KOPT-K1 (cell line): ENCODE results near the gene PHKA2.
A peak's percentile ranks its signal among the peaks of the same experiment; 100 is the strongest.

Experiments
- H3K27ac ChIP-seq: fragments of 200-600 bp; sonication (generic); 2 replicates; pipeline ENCODE4 v1.5.1; 2016; ENCODE audit warnings: antibody characterized with exemption, mild to moderate bottlenecking, low read depth, low read length; ENCODE audit not compliant: poor library complexity, severe bottlenecking
- H3K36me3 ChIP-seq: fragments of 200-600 bp; sonication (generic); 2 replicates; pipeline ENCODE4 v1.5.1; 2017; ENCODE audit warnings: antibody characterized with exemption, mild to moderate bottlenecking, low read length, moderate library complexity; ENCODE audit not compliant: insufficient read depth
- H3K9me3 ChIP-seq: fragments of 200-600 bp; sonication (generic); 2 replicates; pipeline ENCODE4 v1.5.1; 2017; ENCODE audit warnings: antibody characterized with exemption, low read length, mild to moderate bottlenecking; ENCODE audit not compliant: insufficient read depth, poor library complexity, severe bottlenecking

Gene PHKA2

GRCh38 chrX:18895189-18895951 lies 88.5 kb downstream of the PHKA2 start:
- Histone ChIP-seq H3K36me3 (peaks cover 18% of the 10 kb centered on the region; the same call in 1 of the 2 replicates), H3K27ac (no peak overlapping the region), H3K9me3 (no peaks in the 10 kb centered on the region)

GRCh38 chrX:18894156-18894555 lies 89.8 kb downstream of the PHKA2 start:
- no peak overlapping the region for H3K27ac ChIP-seq
- H3K9me3 ChIP-seq = no peaks in the 10 kb centered on the region
- peaks cover 17% of the 10 kb centered on the region; the same call in 1 of the 2 replicates for H3K36me3 ChIP-seq

GRCh38 chrX:18893536-18893935 lies 90.4 kb downstream of the PHKA2 start:
- peaks cover 10% of the 10 kb centered on the region; the same call in 1 of the 2 replicates for H3K36me3 ChIP-seq
- no peaks in the 10 kb centered on the region for H3K9me3 ChIP-seq
- no peak overlapping the region for H3K27ac ChIP-seq

- Histone ChIP-seq H3K27ac (no peak overlapping the region), H3K36me3 (peaks cover 7% of the 10 kb centered on the region; the same call in 1 of the 2 replicates), H3K9me3 (no peaks in the 10 kb centered on the region)
Observed at GRCh38 chrX:18892899-18893298, 91.0 kb downstream of the PHKA2 start.

GRCh38 chrX:18891548-18891945 lies 92.4 kb downstream of the PHKA2 start:
- peaks cover 7% of the 10 kb centered on the region; the same call in 1 of the 2 replicates for H3K36me3 ChIP-seq
- no peaks in the 10 kb centered on the region for H3K9me3 ChIP-seq
- H3K27ac ChIP-seq = no peak overlapping the region

DNA sequence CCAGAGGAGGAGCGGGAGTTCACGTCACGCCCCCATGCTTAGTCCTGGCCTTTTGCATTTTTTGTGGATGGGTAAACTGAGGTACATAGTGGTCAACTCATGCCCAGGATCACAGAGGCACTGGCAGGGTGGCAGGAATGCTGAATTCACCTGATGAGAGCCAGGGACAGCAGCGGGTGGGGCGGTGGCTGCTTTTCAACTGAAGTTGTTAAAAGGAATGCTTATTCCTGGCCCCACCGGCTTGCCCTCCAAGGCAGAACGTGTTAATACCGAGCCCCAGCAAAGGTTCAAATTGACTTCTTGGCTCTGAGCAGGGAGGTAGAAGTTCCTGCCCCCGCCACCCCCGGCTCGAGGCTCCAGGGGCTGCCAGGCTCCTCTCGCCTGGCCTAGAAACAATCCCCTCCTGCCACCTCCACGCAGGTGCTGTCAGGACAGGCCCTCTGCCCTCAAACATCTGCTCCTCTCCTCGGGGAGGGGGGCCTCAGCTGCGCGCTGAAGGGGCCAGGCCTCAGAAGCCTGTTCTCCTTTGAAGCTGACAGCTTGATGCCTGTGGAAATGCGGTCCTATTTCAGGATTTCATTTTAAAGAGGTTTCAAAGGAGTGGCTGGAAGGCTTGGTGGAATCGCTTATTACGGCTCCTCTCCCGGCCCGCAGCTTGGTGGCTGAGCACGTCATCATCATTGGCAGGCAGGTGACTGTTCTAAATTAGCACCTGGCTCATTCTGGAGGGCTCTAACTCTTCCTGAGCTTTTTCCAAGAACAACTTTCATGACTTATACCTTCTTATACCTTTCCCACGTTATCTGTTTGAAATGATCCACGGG lies 93.0 kb downstream of the PHKA2 start:
- Histone ChIP-seq H3K36me3 (peaks cover 7% of the 10 kb centered on the region; the same call in 1 of the 2 replicates), H3K9me3 (no peaks in the 10 kb centered on the region), H3K27ac (peak overlapping the region; percentile 68)

DNA sequence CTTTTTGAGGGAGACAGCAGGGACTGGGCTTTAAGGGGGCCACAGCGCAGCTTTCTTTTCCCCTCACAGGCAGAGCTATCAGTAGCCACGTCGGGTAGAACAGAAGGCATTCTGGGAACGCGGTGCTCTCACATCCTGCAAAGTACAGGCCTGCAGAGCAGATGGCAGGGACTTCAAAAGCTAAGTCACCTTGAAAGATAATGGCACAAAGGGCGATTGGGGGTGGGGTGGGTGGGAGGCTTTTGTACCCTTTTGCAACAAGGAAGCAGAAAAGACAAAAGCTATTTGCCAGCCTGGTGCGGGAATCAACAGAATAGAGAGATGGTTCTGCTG lies 93.9 kb downstream of the PHKA2 start:
- Histone ChIP-seq H3K36me3 (peaks cover 7% of the 10 kb centered on the region; the same call in 1 of the 2 replicates), H3K27ac (peak overlapping the region; percentile 68), H3K9me3 (no peaks in the 10 kb centered on the region)

DNA sequence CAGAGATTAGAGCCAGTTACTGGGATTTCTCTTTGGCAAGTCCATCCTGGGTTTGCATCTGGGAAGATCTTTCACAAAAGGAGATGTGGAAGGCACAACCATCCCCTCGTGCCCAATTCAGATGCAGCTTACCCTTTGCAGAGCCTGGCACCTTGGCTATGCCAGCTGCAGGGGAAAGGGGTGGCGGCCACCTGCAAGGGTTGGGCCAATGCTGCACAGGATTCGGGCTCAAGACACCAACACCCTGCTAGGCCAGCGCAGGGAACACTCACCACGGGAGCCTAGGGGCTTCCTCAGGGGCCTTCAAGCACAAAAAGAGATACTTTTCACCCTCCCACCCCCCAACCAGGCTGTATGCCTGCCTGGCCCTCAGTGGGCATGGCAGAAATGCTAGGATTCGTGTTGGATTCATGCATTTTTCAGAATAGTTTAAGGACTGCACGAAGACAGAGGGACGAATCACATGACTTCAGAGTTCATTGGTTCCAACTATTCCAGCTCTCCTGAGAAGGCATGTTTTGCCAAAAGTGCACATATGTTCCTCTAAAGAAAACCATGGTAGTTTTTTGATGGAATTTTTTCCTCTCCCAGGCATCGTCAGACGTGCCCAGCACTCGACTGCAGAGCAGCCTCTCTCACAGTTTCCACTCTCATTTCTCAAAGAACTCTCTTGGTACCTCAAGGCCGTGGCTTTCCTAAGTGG lies 94.4 kb downstream of the PHKA2 start:
- H3K9me3 ChIP-seq = no peaks in the 10 kb centered on the region
- H3K27ac ChIP-seq = peak overlapping the region; percentile 68

DNA sequence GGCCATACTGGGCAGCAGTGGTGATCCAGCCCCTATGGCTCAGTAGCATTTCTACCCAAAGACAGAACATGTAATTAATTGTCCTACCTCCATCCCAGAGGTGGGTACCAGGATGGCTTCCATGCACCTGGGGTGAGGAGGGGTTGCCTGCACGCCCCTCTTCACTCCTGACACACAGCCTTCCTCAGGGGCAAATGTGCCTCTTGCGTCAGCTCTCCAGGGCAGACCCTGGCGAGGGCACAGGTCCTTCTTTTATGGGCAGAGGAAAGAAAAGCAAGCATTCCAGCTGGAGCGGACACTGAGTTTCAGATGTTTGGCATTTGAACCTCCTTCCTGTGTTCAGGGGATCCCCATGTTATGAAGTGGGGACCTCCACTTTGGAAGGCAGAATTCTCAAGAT lies 95.6 kb downstream of the PHKA2 start:
- peaks cover 3% of the 10 kb centered on the region; the same call in 1 of the 2 replicates for H3K36me3 ChIP-seq
- no peak overlapping the region for H3K27ac ChIP-seq
- no peaks in the 10 kb centered on the region for H3K9me3 ChIP-seq

More for the DNA sequence above, 94.4 kb downstream of the PHKA2 start:
- H3K36me3 ChIP-seq = peaks cover 7% of the 10 kb centered on the region; the same call in 1 of the 2 replicates

GRCh38 chrX:18887825-18888212 lies 96.1 kb downstream of the PHKA2 start:
- Histone ChIP-seq H3K27ac (no peak overlapping the region), H3K9me3 (no peaks in the 10 kb centered on the region), H3K36me3 (no peaks in the 10 kb centered on the region)

DNA sequence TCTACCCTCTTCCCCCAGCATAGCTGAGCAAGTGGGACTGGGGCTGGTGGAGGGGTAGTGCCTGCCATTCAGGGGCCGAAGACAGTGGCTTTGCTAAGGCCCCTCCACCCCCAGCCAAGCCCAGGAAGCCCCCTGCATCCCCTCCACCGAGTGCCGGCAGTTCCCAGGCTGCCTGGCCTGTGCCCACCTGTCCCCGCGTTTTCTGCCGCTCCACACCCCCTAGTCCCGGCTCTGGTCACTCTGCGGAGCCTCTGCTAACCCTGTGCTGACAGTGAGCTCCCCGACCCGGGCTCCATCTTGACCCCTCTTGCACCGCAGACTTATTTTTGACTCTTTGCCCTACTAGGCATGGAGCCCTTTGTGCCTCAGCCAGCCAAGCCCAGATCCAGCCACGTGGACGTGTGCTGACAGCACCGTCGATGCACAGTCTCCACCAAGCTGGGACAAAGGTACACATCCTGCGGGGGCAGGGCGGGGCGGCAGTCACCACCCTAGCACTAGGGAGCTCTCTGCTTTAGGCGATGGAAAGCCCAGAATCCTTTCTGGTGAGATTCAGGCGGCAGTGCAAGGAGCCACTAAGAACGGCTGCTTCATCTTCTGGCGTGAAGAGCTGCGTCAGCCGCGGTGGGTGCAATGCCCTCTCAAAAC lies 96.6 kb downstream of the PHKA2 start:
- H3K9me3 ChIP-seq = no peaks in the 10 kb centered on the region
- H3K36me3 ChIP-seq = no peaks in the 10 kb centered on the region
- H3K27ac ChIP-seq = no peak overlapping the region

DNA sequence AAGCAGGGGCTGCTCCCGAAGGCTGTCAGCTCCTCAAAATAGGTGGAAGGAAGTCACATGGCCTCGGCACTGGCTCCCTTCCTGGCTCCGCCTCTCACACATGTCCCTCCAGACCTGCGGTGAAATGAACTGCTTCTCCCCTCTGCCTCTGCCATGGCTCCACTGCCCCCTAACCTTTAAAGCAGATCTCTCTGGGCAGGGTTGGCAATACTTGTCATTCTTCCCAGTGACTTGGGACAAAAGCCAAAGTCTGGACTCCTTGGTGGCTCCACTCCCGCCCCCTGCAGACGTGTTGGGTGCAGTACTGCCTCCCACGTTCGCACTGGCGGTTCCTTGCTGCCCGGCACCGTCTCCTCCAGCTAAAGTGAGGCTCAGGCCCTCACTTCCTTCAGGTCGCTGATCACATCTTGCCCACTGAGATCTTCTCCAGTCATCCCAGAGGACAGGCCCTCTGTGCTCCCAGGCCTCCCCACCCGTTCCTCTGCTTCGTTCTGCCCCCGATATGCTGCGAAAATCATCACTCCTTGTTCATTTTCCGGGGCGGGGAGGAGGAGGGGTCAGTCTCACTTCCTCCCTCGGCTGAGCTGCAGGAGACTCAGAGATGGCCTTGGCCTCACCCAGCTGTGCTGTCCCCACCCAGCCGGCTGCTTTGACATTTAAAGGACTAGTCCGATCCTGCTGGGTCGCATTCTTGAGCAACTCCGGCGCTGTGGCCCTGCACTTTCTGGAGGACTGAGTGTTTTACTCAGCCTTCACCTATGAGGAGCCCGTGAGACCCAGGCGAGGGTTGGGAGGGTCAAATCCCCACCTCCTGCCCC lies 97.4 kb downstream of the PHKA2 start:
- Histone ChIP-seq H3K27ac (no peak overlapping the region), H3K9me3 (no peaks in the 10 kb centered on the region), H3K36me3 (no peaks in the 10 kb centered on the region)

GRCh38 chrX:18886005-18886343 lies 97.9 kb downstream of the PHKA2 start:
- no peaks in the 10 kb centered on the region for H3K9me3 ChIP-seq
- no peak overlapping the region for H3K27ac ChIP-seq
- no peaks in the 10 kb centered on the region for H3K36me3 ChIP-seq

DNA sequence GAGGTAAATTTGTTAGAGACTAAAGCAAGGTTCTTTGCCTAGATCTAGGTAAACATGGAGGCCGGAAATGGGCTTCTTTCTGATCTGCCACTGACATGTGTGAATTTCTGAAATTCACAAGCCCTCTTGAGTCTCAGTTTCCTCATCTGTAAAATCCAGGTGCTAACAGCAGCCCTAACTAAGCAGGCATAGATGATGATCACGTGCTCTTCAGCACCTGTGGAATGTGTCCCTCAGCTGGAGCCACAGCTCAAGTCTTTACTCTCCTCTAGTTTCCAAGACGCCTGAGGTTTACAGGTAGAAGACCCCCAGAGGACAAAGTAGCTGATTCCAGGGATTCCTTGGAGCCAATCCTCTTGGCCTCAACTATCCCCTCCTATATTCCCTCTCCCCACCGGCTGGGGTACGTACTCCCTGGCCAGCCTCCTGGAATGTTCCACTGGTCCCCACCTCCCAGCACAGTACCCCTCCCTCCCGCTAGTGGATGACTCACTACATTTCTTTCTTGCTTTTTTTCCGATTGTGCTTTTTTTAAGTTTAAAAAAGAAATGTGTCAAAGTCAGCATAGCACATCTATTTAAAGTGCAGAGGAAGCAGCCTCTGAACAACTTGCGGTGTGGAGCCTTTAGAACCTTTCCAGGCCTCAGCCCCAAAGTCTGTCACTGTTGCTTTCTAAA lies 98.4 kb downstream of the PHKA2 start:
- H3K36me3 ChIP-seq = no peaks in the 10 kb centered on the region
- H3K27ac ChIP-seq = no peak overlapping the region
- H3K9me3 ChIP-seq = no peaks in the 10 kb centered on the region
